HG02981 (cell line): ENCODE measurements around the gene TCEA3.

Source experiments
- ATAC-seq: cut with Tn5 transposase; IDR thresholded peaks from one replicate; pipeline ENCODE4 v1.9.1; 2021; ENCODE audit warnings: mild to moderate bottlenecking, moderate library complexity; ENCODE audit not compliant: unreplicated experiment

Gene TCEA3

DNA sequence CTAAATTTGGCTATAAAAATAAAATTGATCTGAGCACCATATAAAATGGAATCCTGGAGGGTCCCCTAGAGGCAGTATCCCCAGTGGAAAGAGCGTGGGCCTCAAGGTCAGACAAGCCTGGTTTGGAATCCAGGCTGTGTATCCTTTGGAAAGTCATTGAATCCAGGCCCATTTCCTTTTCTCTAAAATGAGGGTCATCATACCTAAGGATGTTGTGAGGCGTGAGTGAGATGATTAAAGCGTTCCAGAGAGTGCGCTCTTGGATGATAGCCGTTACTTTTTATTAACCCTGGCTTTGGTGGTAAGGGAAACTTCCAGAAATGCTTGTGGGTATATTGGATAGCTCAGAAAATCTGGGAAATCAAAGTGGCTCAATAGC lies 54.2 kb downstream of the TCEA3 start:
- ATAC-seq = no peak

DNA sequence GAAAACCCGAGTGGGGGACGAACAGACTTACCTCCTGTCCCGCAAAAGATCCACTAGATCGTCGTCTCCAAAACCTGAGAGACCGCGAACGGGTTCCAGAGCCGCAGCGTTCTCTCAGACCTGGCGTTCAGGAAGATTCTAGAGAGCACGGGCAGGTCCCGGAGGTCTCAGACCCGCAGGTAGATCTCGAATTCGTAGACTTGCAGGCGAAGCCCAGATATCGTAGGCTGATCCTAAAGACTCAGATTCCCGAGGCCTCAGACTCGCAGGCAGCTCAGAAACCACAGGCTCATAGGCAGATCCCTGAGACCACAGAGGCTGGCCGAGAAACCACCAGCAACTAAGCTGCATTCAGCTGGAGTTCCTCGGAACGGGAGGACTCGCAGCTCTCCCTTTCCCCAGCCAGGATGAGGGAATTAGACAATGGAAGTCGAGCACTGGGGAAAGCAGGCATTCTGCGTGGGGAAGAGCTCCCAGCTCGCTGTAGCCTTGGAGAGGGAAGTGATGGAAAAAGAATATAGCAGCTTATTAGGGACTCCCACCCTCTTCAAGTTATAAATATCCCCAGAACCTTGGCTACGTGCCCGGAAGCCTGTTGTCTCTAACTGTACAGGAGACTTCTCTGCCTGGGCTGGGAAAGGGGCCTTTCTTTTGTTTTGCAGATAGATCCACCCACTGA lies 55.1 kb downstream of the TCEA3 start, which contains the start of gene ZNF436:
TSS of gene ZNF436 (minus strand) at position 502 of the 679 bp plus-strand sequence. CDS start 1,831 bp downstream, outside the sequence.
- no peak for ATAC-seq

DNA sequence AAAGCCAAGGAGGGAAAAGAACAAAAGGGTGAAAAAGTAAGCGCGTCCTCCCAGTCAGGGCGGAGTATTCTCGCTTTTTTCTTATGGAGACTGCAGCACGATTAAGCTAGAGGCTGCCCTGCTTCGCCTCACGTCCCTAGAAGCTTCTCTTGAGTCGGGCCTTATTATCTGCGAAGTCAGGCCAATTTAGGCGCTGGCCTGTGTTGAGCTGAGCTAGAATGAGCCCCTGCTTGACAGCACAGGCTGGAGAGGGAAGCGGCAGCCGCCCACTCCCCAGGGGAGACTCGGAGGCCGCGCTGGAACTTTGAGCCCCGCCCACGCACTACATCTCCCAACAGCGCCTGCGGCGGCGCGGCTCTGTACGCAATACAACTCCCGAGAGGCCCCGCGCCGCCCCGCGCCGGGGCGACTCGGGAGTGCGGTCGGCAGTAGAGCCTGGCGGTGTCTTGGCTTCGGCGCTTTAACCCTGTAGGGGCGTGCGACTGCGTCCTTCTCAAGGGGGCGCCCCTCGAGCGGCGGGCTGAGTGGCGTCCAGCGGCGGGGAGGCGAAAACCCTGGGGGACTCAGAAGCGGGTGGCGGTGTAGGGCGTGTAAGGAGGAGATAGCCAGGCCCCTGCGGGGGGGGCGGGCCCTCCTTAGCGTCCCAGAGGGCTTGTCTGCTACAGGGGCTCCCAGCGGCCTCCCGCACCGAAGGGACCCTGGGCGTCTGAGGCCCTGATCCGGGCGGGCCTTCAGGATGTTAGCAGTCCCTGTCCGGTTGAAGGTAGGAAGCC lies 55.8 kb downstream of the TCEA3 start:
- peak; percentile 67 for ATAC-seq

DNA sequence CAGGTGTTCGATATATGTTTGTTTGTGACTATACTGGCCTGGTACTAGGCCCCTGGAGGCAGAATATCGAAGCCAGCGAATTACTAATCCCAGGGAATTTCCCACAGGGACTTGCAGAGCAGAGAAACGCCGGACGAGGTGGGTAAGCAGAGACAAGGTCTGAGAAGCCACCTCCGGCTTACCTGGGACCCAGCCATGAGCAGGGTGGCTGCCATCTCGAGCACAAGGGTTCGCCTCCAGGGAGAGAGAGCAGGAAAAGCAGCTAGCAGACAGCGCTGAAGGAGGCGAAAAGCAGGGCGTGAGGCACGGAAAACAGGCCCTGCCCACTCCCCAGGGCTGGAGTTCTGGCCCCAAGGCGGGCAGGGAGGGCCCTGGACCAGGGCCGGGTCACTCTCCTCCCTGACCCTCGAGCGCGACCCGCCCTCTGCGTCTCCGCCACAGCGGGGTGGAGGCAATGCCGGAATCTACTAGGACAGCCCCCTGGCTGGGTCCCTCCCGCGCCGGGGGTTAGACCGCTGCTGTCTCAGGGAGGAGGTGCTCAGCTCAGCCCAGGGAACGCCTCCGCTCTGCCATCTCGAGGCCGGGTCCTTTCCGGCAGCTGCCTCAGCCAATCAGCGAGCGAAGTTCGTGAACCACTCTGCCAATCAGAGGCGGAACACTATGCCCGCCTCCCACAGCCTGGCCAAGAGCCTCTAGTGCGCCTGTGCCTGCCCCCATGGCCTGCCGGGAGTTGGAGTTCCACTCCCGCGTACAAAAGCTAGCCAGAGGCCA lies 56.6 kb downstream of the TCEA3 start:
- peak; percentile 90 for ATAC-seq

DNA sequence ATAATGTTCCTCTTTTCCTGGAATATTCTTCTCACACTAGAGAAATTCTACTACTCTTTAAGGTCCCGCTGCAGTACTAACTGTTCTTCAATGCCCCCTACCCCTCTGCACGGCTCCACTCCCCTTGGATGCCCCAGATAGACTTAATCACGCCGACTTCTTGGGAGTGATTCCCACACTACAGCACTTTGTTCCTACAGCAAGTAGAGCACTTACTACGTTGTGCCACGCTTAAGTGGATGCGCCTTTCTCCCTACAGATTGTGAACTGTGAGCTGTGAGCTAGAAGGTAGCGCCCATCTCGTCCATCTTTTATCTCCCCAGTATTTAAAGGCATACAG lies 57.1 kb downstream of the TCEA3 start:
- no peak for ATAC-seq

DNA sequence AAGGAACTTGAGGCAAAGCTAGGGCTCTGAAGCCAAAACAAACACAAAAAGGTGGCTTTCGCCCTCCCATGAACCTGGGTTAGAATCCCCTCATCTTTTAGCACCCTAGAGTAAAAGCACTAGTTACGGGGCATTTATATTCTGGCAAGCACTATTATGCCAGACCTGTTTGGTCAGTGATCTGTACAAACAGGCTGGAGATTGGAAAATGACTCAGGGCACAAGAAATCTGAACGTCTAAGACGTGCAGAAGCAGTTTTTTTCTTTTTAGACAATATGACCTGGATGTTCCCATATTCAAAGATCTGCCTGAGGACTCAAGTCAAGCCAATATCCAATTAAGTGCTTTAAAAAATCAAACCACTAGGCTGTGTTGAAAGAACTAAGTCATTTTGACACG lies 58.0 kb downstream of the TCEA3 start:
- ATAC-seq = no peak

DNA sequence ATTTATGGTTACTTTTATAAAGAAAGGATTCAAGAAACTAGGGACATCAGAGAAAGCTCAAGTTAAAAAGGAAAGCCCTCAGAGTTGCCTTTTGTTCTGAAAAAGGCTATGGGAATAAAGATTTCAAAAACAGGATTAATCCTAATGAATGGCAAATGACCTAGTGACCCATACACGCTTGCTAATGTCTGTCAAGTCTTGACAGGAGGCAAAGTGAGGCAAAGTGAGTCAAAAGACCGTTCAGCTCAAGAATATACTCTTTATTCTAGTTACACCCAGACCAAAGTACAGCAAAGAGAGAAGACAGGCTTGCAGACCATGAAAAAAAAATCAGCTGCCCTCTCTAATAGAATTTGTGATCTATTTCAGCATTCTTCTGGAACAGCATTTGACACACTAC lies 58.4 kb downstream of the TCEA3 start:
- ATAC-seq = no peak

DNA sequence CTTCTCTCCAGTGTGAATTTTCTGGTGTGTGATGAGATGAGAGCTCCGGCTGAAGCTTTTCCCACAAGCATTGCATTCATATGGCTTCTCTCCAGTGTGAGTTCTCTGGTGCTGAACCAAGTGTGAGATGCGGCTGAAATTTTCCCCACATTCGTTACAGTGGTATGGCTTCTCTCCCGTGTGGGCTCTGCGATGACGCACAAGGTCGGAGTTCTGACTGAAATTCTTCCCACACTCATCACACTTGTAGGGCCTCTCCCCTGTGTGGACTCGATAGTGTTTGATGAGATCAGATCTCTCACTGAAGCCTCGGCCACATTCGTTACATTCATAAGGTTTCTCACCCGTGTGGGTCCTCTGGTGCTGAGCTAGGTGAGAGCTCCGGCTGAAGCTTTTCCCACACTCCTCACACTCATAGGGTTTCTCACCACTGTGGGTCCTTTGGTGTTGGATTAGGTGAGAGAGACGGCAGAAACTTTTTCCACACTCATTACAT lies 62.3 kb downstream of the TCEA3 start:
- no peak for ATAC-seq

DNA sequence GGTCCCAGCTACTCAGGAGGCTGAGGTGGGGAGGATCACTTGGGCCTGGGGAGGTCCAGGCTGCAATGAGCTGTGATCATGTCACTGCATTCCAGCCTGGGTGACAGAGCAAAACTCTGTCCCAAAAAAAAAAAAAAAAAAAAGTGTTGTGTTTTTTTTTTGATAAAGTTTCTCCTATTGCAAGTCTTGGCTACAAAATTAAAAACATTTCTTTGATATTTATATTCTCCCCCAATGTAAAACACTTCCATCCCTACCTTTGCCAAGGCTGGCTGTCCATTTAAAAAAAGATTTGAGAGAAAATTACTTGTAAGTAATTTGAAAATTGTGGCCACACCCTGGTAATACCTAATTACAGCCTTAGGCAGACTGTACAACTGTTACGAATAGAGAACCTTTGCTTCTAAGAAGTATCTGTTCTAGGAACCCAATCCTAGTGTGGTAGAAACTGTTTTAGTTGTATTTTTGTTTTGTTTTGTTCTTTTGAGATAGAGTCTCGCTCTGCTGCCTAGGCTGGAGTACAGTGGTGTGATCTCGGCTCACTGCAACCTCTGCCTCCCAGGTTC lies 66.2 kb downstream of the TCEA3 start:
- ATAC-seq = no peak

DNA sequence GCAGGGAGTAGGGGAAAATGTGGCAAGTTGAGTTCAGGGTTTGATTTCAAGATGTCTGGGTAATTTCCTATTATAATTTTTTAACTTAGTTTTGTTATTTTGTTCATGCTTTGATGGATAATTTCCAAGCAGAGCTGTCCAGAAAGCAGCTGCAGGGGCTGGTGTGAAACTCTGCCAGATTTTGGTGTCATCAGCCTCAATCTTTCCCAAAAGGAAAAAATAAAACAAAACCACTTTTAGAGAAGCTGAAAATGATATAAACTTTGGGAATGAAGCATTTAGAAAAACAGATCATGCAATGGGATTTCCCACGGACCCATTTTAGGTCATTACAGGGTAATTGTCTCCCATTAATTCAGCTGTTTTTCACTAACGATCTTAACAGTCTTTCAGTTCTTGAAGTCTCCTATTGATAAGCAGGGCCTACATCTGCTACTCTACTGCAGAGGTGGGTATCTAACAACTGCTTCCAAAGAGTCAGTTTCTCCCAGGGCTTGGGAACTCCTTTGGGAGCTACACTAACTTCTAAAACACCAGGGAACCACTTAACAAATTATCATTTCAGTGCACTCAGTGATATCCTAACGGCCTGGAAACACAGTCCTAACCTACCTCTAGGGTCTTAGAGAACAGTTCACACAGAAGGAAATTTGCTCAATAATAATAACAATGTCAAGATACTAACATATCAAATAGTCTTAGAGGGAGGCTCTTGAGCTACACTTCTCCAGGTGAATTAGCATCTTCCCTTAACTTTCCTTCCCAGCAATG lies 67.2 kb downstream of the TCEA3 start:
- no peak for ATAC-seq

DNA sequence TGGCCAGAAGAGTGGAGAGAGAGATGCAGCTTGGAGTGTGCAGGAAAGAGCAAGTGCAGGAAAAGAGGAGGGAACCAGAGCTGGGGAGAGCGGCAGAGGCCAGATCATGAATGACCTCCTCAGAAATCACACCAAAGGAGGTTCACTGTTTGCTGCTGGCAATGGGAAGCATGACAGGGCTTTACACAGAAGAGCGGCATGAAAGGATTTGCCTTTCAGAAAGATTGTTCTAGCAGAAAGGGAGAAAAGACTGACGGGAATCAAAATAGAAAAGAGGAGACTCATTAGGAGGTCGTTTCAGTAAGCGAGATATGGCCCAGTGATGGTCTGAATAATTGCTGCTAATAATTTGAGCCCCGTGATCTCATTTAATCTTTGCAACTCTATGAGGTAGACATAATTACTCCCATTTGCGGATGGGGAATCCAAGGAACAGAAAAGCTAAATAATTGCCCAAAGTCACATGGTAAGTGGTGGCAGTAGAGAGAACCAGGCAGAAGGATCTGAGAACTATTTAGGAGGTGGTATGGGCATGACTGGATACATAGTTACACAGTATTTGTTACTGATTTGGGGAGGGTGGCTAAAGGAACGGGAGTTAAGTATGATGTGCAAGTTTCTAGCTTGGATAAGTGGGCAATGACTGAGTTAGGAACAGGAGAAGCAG lies 67.9 kb downstream of the TCEA3 start:
- ATAC-seq = no peak

DNA sequence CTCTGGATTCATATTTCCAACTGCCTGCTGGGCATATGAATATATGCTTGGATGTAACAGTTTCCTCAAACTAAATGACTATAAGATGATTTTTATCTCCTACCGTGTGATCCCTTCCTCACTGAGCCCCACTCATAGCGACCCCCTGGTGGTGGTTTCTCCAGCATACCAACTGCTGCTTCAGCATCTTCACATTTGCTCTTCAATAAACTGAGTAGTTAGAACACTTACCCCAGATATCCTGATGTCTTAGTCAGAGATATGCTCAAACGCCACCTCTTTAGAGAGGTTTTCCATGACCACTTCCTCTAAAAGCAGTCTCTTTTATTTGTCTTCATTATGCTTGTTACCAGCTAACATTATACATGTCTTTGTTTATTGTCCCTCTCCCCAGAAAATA lies 70.3 kb downstream of the TCEA3 start:
- ATAC-seq = no peak

DNA sequence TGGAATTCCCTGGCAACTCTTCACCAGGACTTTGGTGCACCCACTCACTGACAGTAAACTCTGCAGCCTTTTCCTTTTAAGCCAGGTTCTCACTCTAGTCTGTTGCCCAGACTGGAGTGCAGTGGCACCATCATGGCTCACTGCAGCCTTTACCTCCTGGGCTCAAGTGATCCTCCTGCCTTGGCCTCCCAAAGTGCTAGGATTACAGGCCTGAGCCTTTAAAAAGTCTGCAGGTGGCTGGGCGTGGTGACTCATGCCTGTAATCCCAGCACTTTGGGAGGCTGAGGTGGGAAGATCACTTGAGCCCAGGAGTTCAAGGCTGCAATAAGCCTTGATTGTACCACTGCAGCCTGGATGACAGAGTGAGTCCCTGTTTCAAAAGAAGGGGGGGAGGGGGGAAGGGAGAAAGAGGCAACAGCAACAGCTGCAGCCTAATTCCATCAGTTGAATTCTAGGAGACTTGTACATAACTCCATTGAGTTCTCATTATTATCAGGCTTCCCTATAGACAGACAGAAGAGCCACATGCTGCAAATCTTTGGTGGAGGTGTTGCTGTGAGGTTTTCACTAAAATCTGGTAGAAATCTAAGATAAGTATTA lies 72.4 kb downstream of the TCEA3 start:
- ATAC-seq = no peak

DNA sequence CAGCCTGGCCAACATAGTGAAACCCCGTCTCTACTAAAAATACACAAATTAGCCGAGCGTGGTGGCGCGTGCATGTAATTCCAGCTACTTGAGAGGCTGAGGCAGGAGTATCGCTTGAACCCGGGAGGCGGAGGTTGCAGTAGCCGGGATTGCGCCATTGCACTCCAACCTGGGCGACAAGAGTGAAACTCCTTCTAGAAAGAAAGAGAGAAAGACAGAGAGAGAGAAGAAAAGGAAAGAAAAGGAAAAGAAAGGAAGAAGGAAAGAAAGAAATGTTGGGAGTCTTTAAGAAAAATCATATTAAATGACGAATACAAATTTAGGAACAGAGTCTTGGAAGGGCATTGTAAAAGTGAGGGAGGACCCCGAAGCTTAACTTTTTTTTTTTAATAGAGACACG lies 78.6 kb downstream of the TCEA3 start:
- ATAC-seq = no peak

DNA sequence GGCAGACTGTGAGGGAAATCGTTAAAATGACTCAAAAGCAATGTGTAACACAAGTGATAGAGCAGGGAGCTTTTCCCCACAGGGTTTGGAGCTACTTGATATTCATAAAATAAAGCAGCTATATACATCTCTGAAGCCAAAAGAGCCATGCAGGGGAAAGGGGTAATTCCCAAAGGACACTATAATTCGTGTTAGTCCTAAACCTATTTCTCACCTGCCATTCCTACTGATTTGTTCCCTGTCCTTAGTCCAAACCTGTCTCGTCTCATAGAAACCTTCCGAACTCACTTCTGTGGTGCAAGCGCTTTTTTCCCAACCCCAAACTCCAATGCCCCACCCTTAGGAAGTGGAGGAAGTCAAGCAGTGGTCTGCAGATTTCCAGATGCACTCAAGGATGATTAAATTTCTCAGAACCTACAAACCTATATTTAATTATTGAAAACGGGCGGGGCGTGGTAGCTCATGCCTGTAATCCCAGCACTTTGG lies 79.5 kb downstream of the TCEA3 start:
- no peak for ATAC-seq

DNA sequence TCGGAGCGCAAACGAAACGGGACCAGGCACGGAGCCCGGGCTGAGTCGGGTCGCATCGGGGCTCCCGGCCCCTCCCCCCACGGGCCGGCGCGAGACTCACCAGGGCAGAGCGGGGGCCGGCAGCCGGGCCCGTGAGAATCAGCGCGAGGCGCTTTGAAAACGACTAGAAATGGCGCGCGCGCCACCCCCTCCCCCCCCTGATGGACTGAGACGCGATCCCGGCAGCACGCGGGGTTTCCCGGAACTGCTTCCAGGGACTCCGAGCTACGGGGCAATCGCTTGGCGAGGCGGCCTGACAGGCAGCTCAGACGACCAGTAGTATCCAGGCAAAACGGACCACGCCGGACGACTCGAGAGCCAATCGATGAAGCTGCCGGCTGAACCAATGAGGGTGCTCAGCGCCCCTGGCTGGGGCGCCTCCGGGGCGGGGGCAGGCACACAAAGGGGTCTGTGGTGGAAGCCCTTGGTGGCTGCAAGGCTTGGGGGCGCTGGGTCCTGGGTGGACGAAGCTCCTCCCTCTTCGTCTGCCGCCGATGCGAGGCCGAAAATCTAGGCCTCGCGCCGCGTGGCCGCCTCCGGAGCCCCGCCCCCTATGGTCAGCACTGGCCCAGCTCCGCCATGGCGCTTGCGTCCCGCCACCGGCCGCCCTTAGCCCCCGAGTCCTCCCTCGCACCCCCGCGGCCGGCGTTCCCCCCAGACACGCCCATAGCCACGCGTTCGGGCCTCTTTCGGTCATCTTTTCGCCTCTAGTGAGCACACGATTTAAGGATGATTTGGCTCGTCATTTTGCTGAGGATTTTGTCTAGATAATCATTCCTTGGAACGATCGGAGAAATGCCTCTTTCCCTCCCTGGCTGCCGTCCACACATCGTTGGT lies 80.2 kb downstream of the TCEA3 start, which contains the start of gene HNRNPR:
TSS of gene HNRNPR (minus strand) at position 174 of the 876 bp plus-strand sequence. CDS start 3,276 bp downstream, outside the sequence.
- peak; percentile 92 for ATAC-seq

DNA sequence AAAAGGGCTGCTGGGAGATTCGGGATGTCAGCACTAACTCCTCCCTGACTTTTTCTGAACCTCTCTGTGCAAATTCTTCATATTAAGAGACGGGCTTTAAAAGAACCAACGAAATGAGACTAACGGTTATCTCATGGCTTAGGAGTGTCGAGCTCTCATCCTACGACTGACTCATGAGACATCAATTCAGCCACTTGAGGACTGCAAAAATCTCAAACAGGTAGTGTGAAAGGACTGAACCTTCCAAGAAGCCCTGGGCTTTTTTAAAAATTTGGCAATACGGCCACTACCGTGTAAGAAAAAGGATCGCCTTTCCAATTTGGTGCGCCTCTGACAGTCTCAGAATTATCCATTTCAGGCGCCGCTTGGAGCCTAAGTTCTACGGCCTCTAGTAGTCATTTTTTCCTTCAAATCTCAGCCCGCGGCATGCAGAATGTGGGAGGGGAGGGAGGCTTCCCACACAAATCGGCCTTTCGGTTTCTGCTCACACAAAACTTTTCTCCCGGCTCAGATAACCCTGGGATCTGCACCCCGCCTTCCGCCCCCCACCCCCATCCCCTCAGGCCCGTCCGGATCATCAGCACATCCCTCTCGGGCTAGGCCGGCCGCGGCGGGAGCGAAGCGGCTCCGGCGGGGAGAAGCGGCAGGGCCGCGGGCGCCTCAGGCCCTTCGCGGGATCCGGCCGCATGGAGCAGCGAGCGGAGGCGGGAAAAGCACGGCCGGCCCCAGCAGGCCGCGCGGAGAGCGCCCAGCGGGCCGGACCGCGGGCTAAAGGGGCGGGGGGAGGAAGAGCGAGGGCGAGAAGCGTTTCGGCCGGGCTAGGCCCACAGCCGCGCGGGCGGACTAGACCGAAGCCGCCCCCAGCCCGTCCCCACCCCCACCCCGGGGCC lies 81.1 kb downstream of the TCEA3 start:
- ATAC-seq = peak; percentile 7
